ENCODE measurements around the gene RSRP1.

DNA sequence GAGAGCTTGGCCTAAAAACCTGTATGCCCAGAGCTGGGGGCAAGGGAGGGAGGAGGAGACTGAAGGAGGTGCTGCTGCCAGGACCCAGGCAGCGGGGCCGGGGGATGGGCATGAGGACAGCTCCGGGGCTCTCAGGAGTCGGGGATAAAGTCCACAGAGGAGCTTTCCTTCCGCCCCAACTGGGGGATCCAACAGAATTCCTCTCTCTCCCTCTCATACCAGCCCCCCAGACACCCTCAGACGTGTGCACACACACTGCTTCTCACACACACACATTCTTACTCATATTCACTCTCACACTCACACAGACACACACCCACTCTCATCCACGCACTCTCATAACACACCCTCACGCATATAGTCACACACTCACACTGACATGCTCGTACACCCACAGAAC, 54.0 kb downstream of the RSRP1 start:
- TF ChIP-seq JUN (IDR thresholded peaks at IDR 0.05; ENCODE audit: borderline replicate concordance, insufficient read depth, insufficient read length, low read depth) (no peak), POLR2AphosphoS5 (IDR thresholded peaks at IDR 0.05; ENCODE audit: insufficient read depth, low read depth, low read length) (no peak), CTCF (IDR thresholded peaks at IDR 0.05; ENCODE audit: extremely low read depth in 1 of 2, insufficient read depth in 1 of 2, low read depth in 1 of 2, low read length in 2 of 2) (no peak)
- TF ChIP-seq, protein P1, sequence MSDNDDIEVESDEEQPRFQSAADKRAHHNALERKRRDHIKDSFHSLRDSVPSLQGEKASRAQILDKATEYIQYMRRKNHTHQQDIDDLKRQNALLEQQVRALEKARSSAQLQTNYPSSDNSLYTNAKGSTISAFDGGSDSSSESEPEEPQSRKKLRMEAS (IDR thresholded peaks at IDR 0.05; ENCODE audit: insufficient read depth, insufficient read length), result no peak

All from endothelial cell of umbilical vein (primary cell).